DOHH2 (cell line): ENCODE measurements around the gene ZNF154.

Experiments
- H3F3A ChIP-seq: fragments of 200-600 bp; sonication (generic), shearing (Covaris generic); 2 replicates; pipeline ENCODE4 v1.6.0; 2016; ENCODE audit warnings: antibody characterized with exemption, mild to moderate bottlenecking; ENCODE audit not compliant: control insufficient read depth, insufficient read depth
- H3K27ac ChIP-seq: fragments of 200-600 bp; sonication (generic); 2 replicates; pipeline ENCODE4 v1.5.1; 2014; ENCODE audit warnings: low read depth, mild to moderate bottlenecking, low read length, moderate library complexity
- H3K27me3 ChIP-seq: fragments of 200-600 bp; sonication (generic); 2 replicates; pipeline ENCODE4 v1.6.1; 2014; ENCODE audit warnings: mild to moderate bottlenecking, low read length, mixed read lengths; ENCODE audit not compliant: control insufficient read depth
- H3K36me3 ChIP-seq: fragments of 200-600 bp; sonication (generic); 2 replicates; pipeline ENCODE4 v1.6.1; 2014; ENCODE audit warnings: mild to moderate bottlenecking, low read length, moderate library complexity, mixed read lengths; ENCODE audit not compliant: control insufficient read depth
- H3K4me1 ChIP-seq: fragments of 200-600 bp; sonication (generic); 2 replicates; pipeline ENCODE4 v1.6.1; 2014; ENCODE audit warnings: mild to moderate bottlenecking, low read length, mixed read lengths; ENCODE audit not compliant: control insufficient read depth
- H3K4me2 ChIP-seq: fragments of 200-600 bp; sonication (generic); 2 replicates; pipeline ENCODE4 v1.6.0; 2014; ENCODE audit warnings: mild to moderate bottlenecking, low read length, moderate library complexity
- H3K4me3 ChIP-seq: fragments of 200-600 bp; sonication (generic); 2 replicates; pipeline ENCODE4 v1.5.1; 2014; ENCODE audit warnings: mild to moderate bottlenecking, low read length, mixed read lengths
- H3K79me2 ChIP-seq: fragments of 200-600 bp; sonication (generic); 2 replicates; pipeline ENCODE4 v1.6.1; 2014; ENCODE audit warnings: mild to moderate bottlenecking, low read length, mixed read lengths; ENCODE audit not compliant: control insufficient read depth
- H3K9me2 ChIP-seq: fragments of 200-600 bp; sonication (generic); replicated peaks from 2 replicates; pipeline ENCODE4 v1.6.1; 2014; ENCODE audit warnings: mild to moderate bottlenecking, low read length, mixed read lengths; ENCODE audit not compliant: control insufficient read depth
- H3K9me3 ChIP-seq: fragments of 200-600 bp; sonication (generic); 2 replicates; pipeline ENCODE4 v1.6.1; 2014; ENCODE audit warnings: antibody characterized with exemption, low read length, mixed read lengths; ENCODE audit not compliant: control insufficient read depth, insufficient read depth
- H4K20me1 ChIP-seq: fragments of 200-600 bp; sonication (generic); 2 replicates; pipeline ENCODE4 v1.6.0; 2014; ENCODE audit warnings: low read depth, mild to moderate bottlenecking, antibody characterized with exemption, low read length, moderate library complexity; ENCODE audit not compliant: control insufficient read depth, insufficient read depth
- CTCF ChIP-seq: fragments of 200-600 bp; sonication (generic); IDR thresholded peaks from one replicate; pipeline ENCODE4 v1.5.1; 2014; ENCODE audit warnings: antibody characterized with exemption, mild to moderate bottlenecking, low read depth, low read length; ENCODE audit not compliant: poor library complexity, severe bottlenecking
- EZH2phosphoT487 ChIP-seq: fragments of 200-600 bp; sonication (generic); IDR thresholded peaks from 2 replicates; pipeline ENCODE4 v1.6.1; 2017; ENCODE audit warnings: borderline replicate concordance, mild to moderate bottlenecking, antibody characterized with exemption, low read length, moderate library complexity, mixed read lengths

ZNF154 gene

GRCh38 chr19:57712222-57712621 lies 3.2 kb upstream of the ZNF154 start:
- Histone ChIP-seq H3K9me2 (no peaks in the 10 kb centered on the region), H3K4me3 (no peak overlapping the region), H3F3A (no peaks in the 10 kb centered on the region), H3K79me2 (no peaks in the 10 kb centered on the region), H3K9me3 (peaks cover 34% of the 10 kb centered on the region), H3K4me1 (no peaks in the 10 kb centered on the region), H3K27me3 (no peaks in the 10 kb centered on the region), H4K20me1 (no peaks in the 10 kb centered on the region), H3K36me3 (no peaks in the 10 kb centered on the region), H3K4me2 (no peak overlapping the region), H3K27ac (no peak overlapping the region)
- TF ChIP-seq CTCF, result no peak
- no peak for TF ChIP-seq EZH2phosphoT487

GRCh38 chr19:57709616-57710015 lies 612 bp upstream of the ZNF154 start:
- Histone ChIP-seq H3K27ac (no peak overlapping the region), H3K4me1 (no peaks in the 10 kb centered on the region), H3K4me2 (no peak overlapping the region), H3K36me3 (no peaks in the 10 kb centered on the region), H4K20me1 (no peaks in the 10 kb centered on the region), H3K9me3 (peaks cover 32% of the 10 kb centered on the region), H3K4me3 (no peak overlapping the region), H3F3A (no peaks in the 10 kb centered on the region), H3K9me2 (no peaks in the 10 kb centered on the region), H3K27me3 (no peaks in the 10 kb centered on the region), H3K79me2 (no peaks in the 10 kb centered on the region)
- TF ChIP-seq CTCF (no peak), EZH2phosphoT487 (no peak)

- no peaks in the 10 kb centered on the region for H3K27me3 ChIP-seq
- H3K79me2 ChIP-seq, result no peaks in the 10 kb centered on the region
- H3K4me2 ChIP-seq, result no peak overlapping the region
- no peak for TF ChIP-seq CTCF
- TF ChIP-seq EZH2phosphoT487, result no peak
- no peaks in the 10 kb centered on the region for H3K9me2 ChIP-seq
- H3K4me1 ChIP-seq, result no peaks in the 10 kb centered on the region
- H3K27ac ChIP-seq, result no peak overlapping the region
- no peak overlapping the region for H3K4me3 ChIP-seq
- H4K20me1 ChIP-seq, result no peaks in the 10 kb centered on the region
- no peaks in the 10 kb centered on the region for H3K36me3 ChIP-seq
- peaks cover 42% of the 10 kb centered on the region for H3K9me3 ChIP-seq
- H3F3A ChIP-seq, result no peaks in the 10 kb centered on the region
These were observed 2.7 kb downstream of the ZNF154 start for GRCh38 chr19:57706346-57706745.

- H3K27me3 ChIP-seq, result no peaks in the 10 kb centered on the region
- TF ChIP-seq CTCF, result no peak
- TF ChIP-seq EZH2phosphoT487, result no peak
- H3K4me3 ChIP-seq, result no peak overlapping the region
- H3F3A ChIP-seq, result no peaks in the 10 kb centered on the region
- peaks cover 34% of the 10 kb centered on the region for H3K9me3 ChIP-seq
- no peak overlapping the region for H3K27ac ChIP-seq
- H3K4me1 ChIP-seq, result no peaks in the 10 kb centered on the region
- H4K20me1 ChIP-seq, result no peaks in the 10 kb centered on the region
- no peaks in the 10 kb centered on the region for H3K36me3 ChIP-seq
- no peaks in the 10 kb centered on the region for H3K79me2 ChIP-seq
- H3K4me2 ChIP-seq, result no peak overlapping the region
- H3K9me2 ChIP-seq, result no peaks in the 10 kb centered on the region
These were observed 7.4 kb downstream of the ZNF154 start for GRCh38 chr19:57701625-57702024.
